ENCODE data around the gene CPED1. TPM values are rescaled to one million over a fixed set of nuclear protein-coding genes. Genes with fewer than 3 reads are reported as not detected.

Gene CPED1
- total RNA-seq, 1 donor from 2014 or later = not detected

DNA sequence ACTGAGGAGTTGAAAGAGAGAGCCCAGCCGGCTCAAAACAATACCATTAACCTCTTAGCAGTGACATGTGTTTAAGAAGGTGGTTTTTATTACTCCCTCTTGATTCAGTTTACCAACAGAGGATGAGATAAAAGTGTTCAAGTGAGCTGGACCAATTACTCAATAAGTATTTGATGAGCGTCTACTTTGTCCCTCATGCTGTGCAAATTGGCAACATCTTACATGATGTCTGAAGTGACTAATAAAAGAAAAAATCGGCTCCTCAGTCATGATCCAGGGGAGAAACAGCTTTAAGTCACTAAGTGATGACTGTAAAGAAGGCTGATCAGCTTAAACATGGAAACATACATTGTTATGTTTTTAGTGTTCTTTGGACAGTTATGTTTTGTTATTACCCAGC is 348.1 kb downstream of the CPED1 start:
- no peak for DNase-seq
- H3K9me3 Mint-ChIP-seq (ENCODE audit: unreplicated experiment) = no peaks in the 10 kb centered on the region
- H3K4me3 Mint-ChIP-seq (ENCODE audit: unreplicated experiment) = no peak overlapping the region
- no peak for TF ChIP-seq CTCF (IDR thresholded peaks at IDR 0.05; ENCODE audit: partially characterized antibody, unreplicated experiment)
- no peak overlapping the region for H3K27ac Mint-ChIP-seq (ENCODE audit: unreplicated experiment)
- no peaks in the 10 kb centered on the region for H3K4me1 Mint-ChIP-seq (ENCODE audit: low read depth, unreplicated experiment)
- H3K27me3 Mint-ChIP-seq (ENCODE audit: unreplicated experiment) = no peaks in the 10 kb centered on the region
- no peaks in the 10 kb centered on the region for H3K36me3 Mint-ChIP-seq (ENCODE audit: unreplicated experiment)

DNA sequence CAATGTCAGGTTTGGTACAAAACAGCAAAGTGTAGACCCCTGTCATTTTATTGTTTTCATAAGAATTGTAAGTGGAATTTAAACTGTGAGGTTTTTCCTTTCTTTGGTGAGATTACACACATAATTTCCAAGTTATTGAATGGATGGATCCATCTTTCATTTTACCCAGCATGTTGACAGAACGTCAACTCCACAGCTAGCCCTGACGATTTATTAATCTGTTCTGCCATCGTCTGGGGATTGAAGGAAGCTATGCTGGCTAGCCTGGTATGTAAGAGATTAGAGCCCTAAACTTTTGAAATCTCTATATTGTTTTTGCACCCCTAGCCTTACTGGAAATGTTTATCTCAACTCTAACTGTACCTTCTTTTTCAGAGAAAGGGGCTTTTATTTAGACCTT is 348.9 kb downstream of the CPED1 start:
- H3K9me3 Mint-ChIP-seq (ENCODE audit: unreplicated experiment) = no peaks in the 10 kb centered on the region
- no peak for DNase-seq
- TF ChIP-seq CTCF (IDR thresholded peaks at IDR 0.05; ENCODE audit: partially characterized antibody, unreplicated experiment) = no peak

GRCh38 chr7:121339082-121339481 is 350.6 kb downstream of the CPED1 start:
- H3K27ac Mint-ChIP-seq (ENCODE audit: unreplicated experiment) = no peak overlapping the region
- no peaks in the 10 kb centered on the region for H3K36me3 Mint-ChIP-seq (ENCODE audit: unreplicated experiment)
- DNase-seq = no peak
- H3K4me3 Mint-ChIP-seq (ENCODE audit: unreplicated experiment) = no peak overlapping the region
- H3K4me1 Mint-ChIP-seq (ENCODE audit: low read depth, unreplicated experiment) = no peaks in the 10 kb centered on the region
- no peak for TF ChIP-seq CTCF (IDR thresholded peaks at IDR 0.05; ENCODE audit: partially characterized antibody, unreplicated experiment)
- H3K9me3 Mint-ChIP-seq (ENCODE audit: unreplicated experiment) = no peaks in the 10 kb centered on the region
- H3K27me3 Mint-ChIP-seq (ENCODE audit: unreplicated experiment) = no peaks in the 10 kb centered on the region

More for the DNA sequence above, 348.9 kb downstream of the CPED1 start:
- Mint-ChIP-seq H3K27me3 (ENCODE audit: unreplicated experiment) (no peaks in the 10 kb centered on the region), H3K4me3 (ENCODE audit: unreplicated experiment) (no peak overlapping the region), H3K27ac (ENCODE audit: unreplicated experiment) (no peak overlapping the region), H3K4me1 (ENCODE audit: low read depth, unreplicated experiment) (no peaks in the 10 kb centered on the region), H3K36me3 (ENCODE audit: unreplicated experiment) (no peaks in the 10 kb centered on the region)

- no peak for TF ChIP-seq CTCF (IDR thresholded peaks at IDR 0.05; ENCODE audit: partially characterized antibody, unreplicated experiment)
- DNase-seq = no peak
- H3K9me3 Mint-ChIP-seq (ENCODE audit: unreplicated experiment) = no peaks in the 10 kb centered on the region
- no peaks in the 10 kb centered on the region for H3K4me1 Mint-ChIP-seq (ENCODE audit: low read depth, unreplicated experiment)
- no peaks in the 10 kb centered on the region for H3K27me3 Mint-ChIP-seq (ENCODE audit: unreplicated experiment)
- H3K4me3 Mint-ChIP-seq (ENCODE audit: unreplicated experiment) = no peak overlapping the region
- no peak overlapping the region for H3K27ac Mint-ChIP-seq (ENCODE audit: unreplicated experiment)
- no peaks in the 10 kb centered on the region for H3K36me3 Mint-ChIP-seq (ENCODE audit: unreplicated experiment)
Observed at GRCh38 chr7:121341933-121342332, 353.4 kb downstream of the CPED1 start.

- no peak overlapping the region for H3K4me3 Mint-ChIP-seq (ENCODE audit: unreplicated experiment)
- H3K27me3 Mint-ChIP-seq (ENCODE audit: unreplicated experiment) = no peaks in the 10 kb centered on the region
- no peak for TF ChIP-seq CTCF (IDR thresholded peaks at IDR 0.05; ENCODE audit: partially characterized antibody, unreplicated experiment)
- peaks cover 3% of the 10 kb centered on the region for H3K4me1 Mint-ChIP-seq (ENCODE audit: low read depth, unreplicated experiment)
- H3K9me3 Mint-ChIP-seq (ENCODE audit: unreplicated experiment) = no peaks in the 10 kb centered on the region
- no peak for DNase-seq
- no peaks in the 10 kb centered on the region for H3K36me3 Mint-ChIP-seq (ENCODE audit: unreplicated experiment)
- no peak overlapping the region for H3K27ac Mint-ChIP-seq (ENCODE audit: unreplicated experiment)
Observed at GRCh38 chr7:121342631-121343030, 354.1 kb downstream of the CPED1 start.
